Right lobe of liver (tissue), 6 donors: ENCODE data around the gene VWA5B2. TPM values are rescaled to one million over a fixed set of nuclear protein-coding genes. Genes with fewer than 3 reads are reported as not detected.

Source experiments
- ATAC-seq, 4 donors: fragments of 200-7000 bp; cut with Tn5 transposase; one replicate each; pipeline ENCODE4 v1.9.1; 2020; ENCODE audit warnings: mild to moderate bottlenecking in 4 of 4, moderate library complexity in 4 of 4
- DNase-seq, 3 donors: peaks; one replicate each; pipeline ENCODE4 v3.0.0-alpha.2; 2020
- H3K27ac ChIP-seq, 3 donors: fragments of 200-600 bp; one replicate each; pipeline ENCODE4 v1.8.0; 2022
- H3K27me3 ChIP-seq, 2 donors: fragments of 200-600 bp; one replicate each; pipeline ENCODE4 v1.8.0; 2022
- H3K36me3 ChIP-seq, 4 donors: fragments of 200-600 bp; sonication (generic) in 1 of 4; one replicate each; pipeline versions ENCODE4 v1.5.1 to v1.8.0; 2017 to 2022; ENCODE audit warnings: control low read depth in 1 of 4
- H3K4me1 ChIP-seq, 4 donors: fragments of 200-600 bp; sonication (generic) in 1 of 4; one replicate each; pipeline versions ENCODE4 v1.5.1 to v1.8.0; 2017 to 2022; ENCODE audit warnings: control low read depth in 1 of 4
- H3K4me3 ChIP-seq, 3 donors: fragments of 200-600 bp; one replicate each; pipeline ENCODE4 v1.8.0; 2022
- H3K9me3 ChIP-seq, 4 donors: fragments of 200-600 bp; sonication (generic) in 1 of 4; one replicate each; pipeline versions ENCODE4 v1.5.1 to v1.8.0; 2017 to 2022; ENCODE audit warnings: control low read depth in 1 of 4
- CTCF ChIP-seq, 4 donors: fragments of 200-600 bp in 3 of 4; fragments of 450-650 bp in 1 of 4; IDR thresholded peaks; one replicate each; pipeline versions ENCODE4 v1.5.1 to v1.8.0; 2016 to 2022; ENCODE audit warnings: antibody characterized with exemption in 4 of 4, mild to moderate bottlenecking in 2 of 4
- POLR2A ChIP-seq: fragments of 450-650 bp; IDR thresholded peaks from one replicate; pipeline ENCODE4 v1.6.1; 2017; ENCODE audit warnings: antibody characterized with exemption, mild to moderate bottlenecking
- WGBS: methylation state at CpG from one replicate; pipeline ENCODE4 v1.1.6; 2018; ENCODE audit warnings: low coverage, low lambda C conversion rate; ENCODE audit not compliant: insufficient coverage; ENCODE audit errors: missing lambda C conversion rate; 5-methylcytosine and 5-hydroxymethylcytosine counted together
- intact Hi-C, 2 donors: fragments of 100-400 bp; cut with DNase I; formaldehyde crosslinking; loops; one replicate each; pipeline versions ENCODE4 v1.11.2 to v1.14.1; 2022
- total RNA-seq, 6 experiments: library from RNA; depleted of rRNA in 2 of 6; stranded (reverse); fragments of >200 nt in 2 of 6; fragmentation: NEBNext Ultra II Directional in 3 of 6; extraction: Animal tissue kit (Norgen Biotek cat#: 25700) in 3 of 6; gene quantifications; one replicate each; pipeline versions ENCODE4 v1.1.0 to v1.2.4, GENCODE V29; 2016 to 2023
- donor health status: DM: no; HTN: yes; CAD: no.
- donor health status: DM: no; HTN: no; CAD: no.
- donor health status: DM: no; HTN: no; CAD: no.
- donor health status: DM: no; HTN: yes; CAD: no.
- donor health status: DM: no; HTN: yes; CAD: no.

Gene VWA5B2
- total RNA-seq, 6 experiments from 2014 or later = 0.21 to 0.59 (median 0.25) TPM; not detected in 3

GRCh38 chr3:184234224-184234623 is 4.8 kb downstream of the VWA5B2 start:
- 33% methylated on average over 2 of the region's 4 CpGs for WGBS
- H3K27me3 ChIP-seq = peaks cover 0 to 24% of the 10 kb centered on the region in 2 donors
- ATAC-seq = no peak

GRCh38 chr3:184234671-184235380 is 5.4 kb downstream of the VWA5B2 start:
- intact Hi-C loops = no loop called here

More at GRCh38 chr3:184234224-184234623, 4.8 kb downstream of the VWA5B2 start:
- H3K4me3 ChIP-seq = no peak overlapping the region
- no peaks in the 10 kb centered on the region for H3K9me3 ChIP-seq
- H3K27ac ChIP-seq = no peak overlapping the region
- TF ChIP-seq POLR2A (no peak), CTCF (IDR thresholded peaks at IDR 0.05) (no peak)
- no peaks in the 10 kb centered on the region for H3K36me3 ChIP-seq
- intact Hi-C loops = no loop called here
- DNase-seq = no peak
- H3K4me1 ChIP-seq = peaks cover 0 to 17% (median 3%) of the 10 kb centered on the region in 4 donors

GRCh38 chr3:184235381-184236032 is 6.1 kb downstream of the VWA5B2 start:
- Histone ChIP-seq H3K27me3 (peaks cover 0 to 13% of the 10 kb centered on the region in 2 donors), H3K4me1 (peaks cover 0 to 4% (median 0%) of the 10 kb centered on the region in 4 donors), H3K27ac (no peak overlapping the region), H3K4me3 (no peak overlapping the region), H3K9me3 (no peaks in the 10 kb centered on the region), H3K36me3 (no peaks in the 10 kb centered on the region)
- 67% methylated on average over 1 of the region's 4 CpGs for WGBS
- DNase-seq (no peak), ATAC-seq (no peak)
- intact Hi-C loops = no loop called here
- TF ChIP-seq CTCF (IDR thresholded peaks at IDR 0.05) (no peak), POLR2A (no peak)

More at GRCh38 chr3:184234671-184235380, 5.4 kb downstream of the VWA5B2 start:
- no peak for ATAC-seq
- TF ChIP-seq CTCF (IDR thresholded peaks at IDR 0.05) = no peak
- no peak for TF ChIP-seq POLR2A
- peaks cover 0 to 20% of the 10 kb centered on the region in 2 donors for H3K27me3 ChIP-seq
- no peak overlapping the region for H3K4me3 ChIP-seq
- no peak for DNase-seq
- 67% methylated on average over 2 of the region's 19 CpGs for WGBS
- no peak overlapping the region for H3K27ac ChIP-seq
- H3K4me1 ChIP-seq = peaks cover 0 to 11% (median 1%) of the 10 kb centered on the region in 4 donors
- H3K36me3 ChIP-seq = no peaks in the 10 kb centered on the region
- no peaks in the 10 kb centered on the region for H3K9me3 ChIP-seq

- no peak overlapping the region for H3K4me3 ChIP-seq
- TF ChIP-seq CTCF (IDR thresholded peaks at IDR 0.05) (no peak), POLR2A (no peak)
- ATAC-seq (no peak), DNase-seq (no peak)
- H3K27ac ChIP-seq = no peak overlapping the region
- intact Hi-C loops = no loop called here
- H3K9me3 ChIP-seq = no peaks in the 10 kb centered on the region
- 58% methylated on average over 5 of the region's 14 CpGs for WGBS
- H3K36me3 ChIP-seq = no peaks in the 10 kb centered on the region
- peaks cover 0 to under 1% (median 0%) of the 10 kb centered on the region in 4 donors for H3K4me1 ChIP-seq
- H3K27me3 ChIP-seq = peaks cover 0 to 8% of the 10 kb centered on the region in 2 donors
These were observed 6.6 kb downstream of the VWA5B2 start for GRCh38 chr3:184236033-184236410.
